GM20431 (cell line): ENCODE data around the gene RFT1.

Experiments used
- in situ Hi-C: fragments of 300-500 bp; cut with MseI, MboI; formaldehyde crosslinking; loops from one replicate; pipeline ENCODE4 v1.15.0; 2020; ENCODE audit warnings: low sequenced_read_pairs; ENCODE audit not compliant: unreplicated experiment

Gene RFT1

DNA sequence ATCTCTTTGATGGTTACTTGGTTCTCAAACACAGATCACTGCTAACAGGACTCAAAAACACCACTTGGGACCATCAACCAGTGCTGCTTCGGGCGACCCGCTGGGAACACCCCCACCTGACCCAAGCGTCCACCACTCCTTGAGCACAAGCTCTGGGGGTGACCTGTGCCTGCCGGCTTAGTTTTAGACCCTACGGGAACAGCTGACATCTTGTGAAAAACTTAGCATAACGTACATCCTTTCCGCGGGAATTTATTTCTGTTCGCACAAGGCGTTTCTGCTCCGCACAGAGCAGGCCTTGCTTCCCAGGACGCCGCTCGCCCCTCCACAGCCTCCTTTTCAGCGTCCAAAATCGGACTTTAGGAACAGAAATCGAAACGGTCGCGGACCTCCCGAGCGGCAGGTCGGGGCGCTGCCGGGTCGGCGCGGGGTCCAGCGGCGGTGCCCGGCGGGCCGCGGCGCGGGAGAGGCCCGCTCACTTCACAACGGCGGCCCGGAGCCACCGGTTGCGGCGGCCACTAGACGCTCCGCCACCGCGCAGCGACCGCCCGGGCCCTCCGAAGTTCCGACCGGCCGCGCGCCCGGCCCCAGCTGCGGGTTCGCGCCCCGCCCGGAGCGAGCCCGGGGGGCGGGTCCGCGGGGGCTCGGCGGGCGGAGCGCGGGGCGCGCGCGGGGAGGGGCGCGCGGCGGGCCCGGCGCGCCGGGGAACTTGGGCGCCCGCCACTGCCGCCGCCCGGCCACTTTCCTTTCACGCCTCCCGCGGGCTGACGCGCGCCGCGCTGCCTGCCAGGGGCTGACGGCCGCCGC is 85.3 kb downstream of the RFT1 start:
- in situ Hi-C loops, result no loop called here

GRCh38 chr3:53044371-53044710 is 85.9 kb downstream of the RFT1 start:
- in situ Hi-C loops, result no loop called here

GRCh38 chr3:53043738-53044137 is 86.5 kb downstream of the RFT1 start:
- in situ Hi-C loops, result no loop called here

GRCh38 chr3:53042651-53043050 is 87.6 kb downstream of the RFT1 start:
- in situ Hi-C loops, result no loop called here

DNA sequence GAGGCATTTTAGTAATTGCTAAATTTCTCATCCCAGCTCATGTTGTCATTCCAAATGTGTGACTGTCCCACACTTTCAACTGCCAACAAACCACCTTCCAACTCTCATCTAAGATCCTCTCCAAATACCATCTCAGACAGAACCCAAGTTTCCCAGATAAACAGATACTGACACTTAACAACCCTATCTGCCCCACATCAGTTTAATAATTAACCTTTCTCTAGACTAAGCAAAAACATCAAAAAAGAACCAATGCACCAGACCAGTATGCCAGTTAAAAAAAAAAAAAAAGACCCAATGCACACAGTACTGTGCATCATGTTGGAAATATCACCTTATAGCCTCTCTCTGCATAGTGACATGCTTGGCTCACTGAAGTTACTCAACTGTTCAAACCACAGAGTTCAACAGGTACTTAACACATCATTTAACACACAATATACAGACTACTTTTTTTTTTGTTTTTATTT is 89.8 kb downstream of the RFT1 start:
- in situ Hi-C loops, result no loop called here

GRCh38 chr3:53039376-53039752 is 90.9 kb downstream of the RFT1 start:
- in situ Hi-C loops, result no loop called here

GRCh38 chr3:53038679-53039375 is 91.4 kb downstream of the RFT1 start:
- in situ Hi-C loops, result no loop called here
